SH-SY5Y (cell line): ENCODE results near the gene ECHDC1.

Source experiments
- GATA2 ChIP-seq: IDR thresholded peaks from 2 replicates; pipeline ENCODE4 v1.6.1; 2011; ENCODE audit warnings: mild to moderate bottlenecking, low read depth, low read length
- GATA3 ChIP-seq: IDR thresholded peaks from 2 replicates; pipeline ENCODE4 v1.6.1; 2011; ENCODE audit warnings: low read depth, mild to moderate bottlenecking, low read length, moderate library complexity

GRCh38 chr6:127342946-127343808 lies at the start of gene ECHDC1:
- no peak for TF ChIP-seq GATA2
- TF ChIP-seq GATA3 = no peak
